IPS DF 19.7 (cell line): ENCODE data around the gene APOO.
"Not testable (repeated sequence)": the region's sequence is repeated elsewhere in the genome, so short reads cannot be mapped to it uniquely, and the experiment has no call there.

Experiments used
- DNase-seq: peaks from one replicate; pipeline ENCODE4 v3.0.0-alpha.2; 2013; ENCODE audit warnings: low read depth, low spot score

The APOO gene

DNA sequence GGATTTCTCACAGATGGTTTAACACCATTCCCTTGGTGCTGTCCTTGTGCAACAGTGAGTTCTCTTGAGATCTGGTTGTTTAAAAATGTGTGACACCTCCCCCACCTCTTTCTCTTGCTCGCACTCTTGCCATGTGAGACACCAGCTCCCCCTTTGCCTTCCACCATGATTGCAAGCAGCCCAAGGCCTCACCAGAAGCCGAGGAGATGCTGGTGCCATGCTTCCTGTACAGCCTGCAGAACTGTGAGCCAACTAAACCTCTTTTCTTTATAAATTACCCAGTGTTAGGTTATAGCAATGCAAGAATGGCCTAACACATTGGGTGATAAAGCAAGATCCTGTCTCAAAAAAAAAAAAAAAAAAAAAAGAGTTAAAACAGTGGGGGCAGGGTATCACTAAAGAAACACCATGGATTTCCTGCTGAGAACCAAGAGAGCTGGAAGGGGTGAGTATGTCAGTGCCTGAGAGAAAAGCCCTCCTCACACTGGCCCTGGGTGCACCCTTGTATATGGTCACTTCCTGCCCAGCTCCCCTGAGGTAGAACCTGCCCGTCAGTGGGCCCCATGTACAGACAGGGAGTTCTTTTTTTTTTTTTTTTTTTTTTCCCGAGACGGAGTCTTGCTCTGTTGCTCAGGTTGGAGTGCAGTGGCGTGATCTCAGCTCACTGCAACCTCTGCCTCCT lies 46.4 kb downstream of the APOO start:
- DNase-seq = no peak

GRCh38 chrX:23859238-23859637 lies 48.5 kb downstream of the APOO start:
- not testable (repeated sequence) for DNase-seq

- no peak for DNase-seq
These were observed 49.8 kb downstream of the APOO start for GRCh38 chrX:23857935-23858334.

DNA sequence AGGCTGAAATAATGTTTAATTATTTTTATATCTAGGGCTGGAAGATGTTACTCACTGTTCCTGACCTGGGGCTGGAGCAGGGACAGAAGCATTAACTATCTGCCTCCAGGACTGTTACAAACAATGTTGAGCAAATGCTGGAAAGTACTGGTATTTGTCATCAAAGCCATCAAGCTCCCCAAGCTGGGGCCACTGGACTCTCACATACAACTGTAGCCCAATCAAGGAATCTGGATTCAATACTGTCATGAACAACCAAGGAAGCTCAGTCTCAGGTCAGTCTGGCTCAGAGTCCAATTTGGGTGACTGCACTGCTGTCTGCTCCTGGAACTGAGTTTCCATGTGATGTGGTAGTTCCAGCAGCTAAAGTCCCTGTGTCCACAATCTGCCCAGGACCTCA lies 50.4 kb downstream of the APOO start:
- no peak for DNase-seq

GRCh38 chrX:23855569-23855968 lies 52.2 kb downstream of the APOO start:
- no peak for DNase-seq

DNA sequence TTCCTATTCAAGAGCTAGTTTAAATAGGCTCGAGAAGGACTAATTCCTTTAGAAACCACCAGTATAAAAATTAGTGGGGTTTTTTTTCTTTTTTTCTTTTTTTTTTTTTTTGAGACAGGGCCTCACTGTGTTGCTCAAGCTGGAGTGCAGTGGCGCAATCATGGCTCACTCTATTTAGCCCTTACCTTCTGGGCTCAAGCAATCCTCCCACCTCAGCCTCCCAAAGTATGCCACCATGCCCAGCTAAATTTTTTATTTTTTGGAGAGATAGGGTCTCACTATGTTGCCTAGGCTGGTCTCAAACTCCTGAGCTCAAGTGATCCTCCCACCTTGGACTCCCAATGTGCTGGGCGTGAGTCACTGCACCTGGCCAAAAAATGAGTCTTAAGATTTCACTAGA lies 52.8 kb downstream of the APOO start:
- no peak for DNase-seq

DNA sequence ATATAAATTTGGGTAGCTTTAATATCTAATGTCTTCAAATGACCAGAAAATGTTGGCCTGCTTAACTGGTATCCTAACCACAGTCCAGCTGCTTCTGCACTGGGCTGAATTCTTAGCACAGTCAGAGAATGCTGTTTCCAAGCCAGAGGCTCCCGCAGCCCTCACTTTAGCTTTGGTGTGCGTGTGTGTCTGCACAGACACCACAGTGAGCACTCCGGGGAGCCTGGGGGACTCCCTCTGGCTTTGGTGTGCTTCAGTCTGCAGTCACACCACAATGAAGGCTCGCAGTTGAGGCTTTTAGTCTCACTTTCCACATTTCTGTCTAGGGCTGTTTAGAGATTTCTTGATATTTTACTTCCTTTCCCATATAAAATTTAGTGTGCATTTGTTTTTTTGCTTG lies 53.6 kb downstream of the APOO start:
- no peak for DNase-seq

DNA sequence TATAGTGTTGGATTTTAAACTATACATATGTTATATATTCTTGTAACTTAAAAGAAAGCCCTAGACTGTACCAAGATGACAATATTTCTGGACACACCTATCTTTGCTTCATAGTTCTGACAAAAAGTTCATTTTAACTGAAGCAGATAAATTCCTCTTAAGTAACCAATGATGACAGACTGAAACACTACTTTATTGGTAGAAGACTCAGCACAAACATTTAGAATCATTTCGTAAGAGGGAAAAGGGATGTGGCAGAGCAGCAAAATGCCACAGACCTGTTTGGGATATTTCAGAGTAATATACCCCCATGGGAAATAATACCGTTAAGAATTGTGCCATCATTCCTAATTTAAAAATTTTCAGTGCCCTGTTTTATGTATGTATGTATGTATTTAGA lies 56.2 kb downstream of the APOO start:
- no peak for DNase-seq

DNA sequence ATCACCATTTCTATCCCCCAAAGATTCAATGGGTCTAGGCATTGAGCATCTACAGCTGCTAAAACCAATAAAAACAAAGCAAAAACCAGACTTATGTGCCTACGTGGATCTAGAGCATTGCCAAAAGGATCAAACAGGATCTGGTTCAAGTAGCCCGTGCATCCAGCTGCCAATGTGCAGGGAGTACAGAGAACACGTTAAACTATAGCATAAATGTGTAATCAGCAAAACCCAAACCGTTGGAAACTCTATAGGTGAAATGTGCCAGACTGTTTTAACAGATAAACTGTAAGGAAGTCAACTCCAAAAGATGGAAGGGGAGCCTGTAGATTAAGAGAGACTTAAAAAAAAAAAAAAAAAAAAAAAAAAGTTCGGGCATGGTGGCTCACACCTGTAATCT lies 58.5 kb downstream of the APOO start:
- no peak for DNase-seq

- no peak for DNase-seq
These were observed 62.4 kb downstream of the APOO start for GRCh38 chrX:23845351-23845817.

- no peak for DNase-seq
These were observed 63.1 kb downstream of the APOO start for GRCh38 chrX:23844502-23845138.

GRCh38 chrX:23841847-23842522 lies 65.8 kb downstream of the APOO start:
- DNase-seq = no peak

GRCh38 chrX:23840674-23841073 lies 67.1 kb downstream of the APOO start:
- no peak for DNase-seq

- no peak for DNase-seq
These were observed 68.8 kb downstream of the APOO start for GRCh38 chrX:23838953-23839352.

DNA sequence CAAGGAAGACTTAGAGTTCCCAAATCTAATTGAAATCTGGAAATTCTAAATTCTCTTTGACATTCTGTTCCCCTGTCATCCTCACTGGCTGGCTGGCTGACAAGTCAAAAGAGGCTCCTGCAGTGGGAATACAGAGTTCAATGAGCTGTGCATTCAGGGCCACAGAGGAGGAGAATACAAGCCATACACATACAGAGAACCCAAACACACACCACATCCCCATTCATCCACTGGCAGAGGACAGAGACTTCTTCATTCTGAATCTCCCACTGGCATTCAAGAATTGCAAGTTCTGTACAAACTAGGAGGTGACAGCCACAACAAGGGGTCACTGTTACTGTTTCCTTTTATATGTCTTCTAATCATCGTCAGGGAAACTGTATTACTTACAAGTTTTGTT lies 75.0 kb downstream of the APOO start:
- no peak for DNase-seq

DNA sequence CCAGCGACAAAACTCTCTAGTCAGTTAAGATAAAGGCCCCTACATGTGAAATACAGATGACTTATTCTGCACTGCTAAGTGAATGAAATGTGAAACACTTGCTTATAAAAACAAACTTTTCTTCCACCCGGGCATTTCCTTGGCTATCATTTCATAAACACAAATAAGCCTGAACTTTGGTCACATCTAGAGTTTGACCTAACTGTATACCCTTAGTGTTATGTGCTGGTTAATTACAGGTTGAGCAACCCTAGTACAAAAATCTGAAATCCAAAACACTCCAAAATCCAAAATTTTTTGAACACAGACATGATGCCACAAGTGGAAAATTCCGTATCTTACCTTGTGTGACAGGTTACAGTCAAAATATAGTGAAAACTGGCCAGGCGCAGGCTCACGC lies 78.9 kb downstream of the APOO start:
- DNase-seq = no peak

- no peak for DNase-seq
These were observed 81.1 kb downstream of the APOO start for GRCh38 chrX:23826653-23827052.

DNA sequence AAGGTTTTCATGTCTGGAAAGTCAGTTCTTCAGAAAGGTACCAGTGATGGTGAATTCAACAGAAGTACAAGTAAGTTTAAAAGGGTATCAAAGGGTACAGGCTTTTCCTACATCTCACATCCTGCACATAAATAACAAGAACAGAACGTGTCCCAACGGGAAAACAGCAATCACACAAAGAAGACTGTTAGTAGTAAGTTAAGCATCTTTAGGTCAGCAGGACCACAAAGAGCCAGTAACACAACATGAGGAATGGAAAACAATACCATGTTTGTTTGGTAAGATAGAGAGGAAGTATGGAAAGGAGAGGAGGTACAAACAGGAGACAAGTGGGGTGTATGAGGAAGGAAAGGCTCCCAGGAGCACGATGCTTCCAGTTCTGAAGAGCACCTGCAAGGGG lies 81.5 kb downstream of the APOO start:
- DNase-seq = no peak

GRCh38 chrX:23825675-23826074 lies 82.1 kb downstream of the APOO start:
- DNase-seq = no peak

DNA sequence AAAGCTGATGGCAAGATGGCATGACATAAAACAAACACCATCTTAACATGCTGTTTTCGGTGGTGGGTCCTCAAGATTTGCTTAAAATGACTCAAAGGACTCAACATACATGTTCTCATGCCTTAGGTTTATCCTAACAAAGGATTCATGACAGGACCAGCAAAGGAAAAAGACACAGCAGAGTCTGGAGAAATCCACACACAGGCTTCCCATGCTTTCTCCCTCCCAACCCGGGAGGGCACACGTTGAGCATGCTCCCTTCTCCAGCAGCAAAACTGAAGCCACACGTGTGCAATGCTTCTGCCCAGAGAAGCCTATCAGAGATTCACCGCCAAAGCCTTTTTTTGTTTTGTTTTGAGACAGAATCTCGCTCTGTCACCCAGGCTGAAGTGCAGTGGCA lies 84.9 kb downstream of the APOO start:
- no peak for DNase-seq

- no peak for DNase-seq
These were observed 85.3 kb downstream of the APOO start for GRCh38 chrX:23822397-23822796.

DNA sequence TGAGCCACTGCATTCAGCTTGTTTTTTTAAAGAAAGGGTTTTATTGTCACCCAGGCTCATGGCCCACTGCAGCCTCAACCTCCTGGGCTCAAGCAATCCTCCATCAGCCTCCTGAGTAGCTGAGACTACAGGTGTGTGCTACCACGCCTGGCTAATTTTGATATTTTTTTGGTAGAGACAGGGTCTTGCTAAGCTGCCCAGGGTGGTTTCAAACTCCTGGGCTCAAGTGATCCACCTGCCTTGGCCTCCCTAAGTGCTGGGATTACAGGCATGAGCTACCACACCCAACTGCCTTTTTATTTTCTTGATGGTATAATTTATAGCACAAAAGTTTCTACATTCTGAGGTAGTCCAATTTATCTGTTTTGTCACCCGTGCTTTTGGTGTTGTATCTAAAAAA lies 85.9 kb downstream of the APOO start:
- DNase-seq = no peak

DNA sequence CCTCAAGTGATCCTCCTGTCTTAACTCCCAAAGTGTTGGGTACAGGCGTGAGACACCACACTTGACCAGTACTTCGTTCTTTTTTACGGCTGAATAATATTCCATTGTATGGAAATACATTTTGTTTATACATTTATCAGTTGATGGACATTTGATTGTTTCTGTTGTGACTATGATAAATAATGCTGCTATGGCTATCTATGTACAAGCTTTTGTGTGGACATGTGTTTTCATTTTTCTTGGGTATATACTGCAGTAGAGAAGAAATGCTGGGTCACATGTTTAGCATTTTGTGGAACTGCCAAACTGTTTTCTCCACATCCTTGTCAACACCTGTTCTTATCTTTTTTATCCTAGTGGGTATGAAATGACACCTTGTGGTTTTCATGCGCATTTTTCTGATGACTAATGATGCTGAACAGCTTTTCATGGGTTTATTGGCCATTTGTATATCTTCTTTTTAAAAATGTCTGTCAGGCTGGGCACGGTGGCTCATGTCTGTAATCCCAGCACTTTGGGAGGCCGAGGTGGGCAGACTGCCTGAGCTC lies 87.4 kb downstream of the APOO start:
- DNase-seq = no peak
